ENCODE data around the gene ETV3L.
"Not testable (repeated sequence)": the region's sequence is repeated elsewhere in the genome, so short reads cannot be mapped to it uniquely, and the experiment has no call there.

The ETV3L gene

DNA sequence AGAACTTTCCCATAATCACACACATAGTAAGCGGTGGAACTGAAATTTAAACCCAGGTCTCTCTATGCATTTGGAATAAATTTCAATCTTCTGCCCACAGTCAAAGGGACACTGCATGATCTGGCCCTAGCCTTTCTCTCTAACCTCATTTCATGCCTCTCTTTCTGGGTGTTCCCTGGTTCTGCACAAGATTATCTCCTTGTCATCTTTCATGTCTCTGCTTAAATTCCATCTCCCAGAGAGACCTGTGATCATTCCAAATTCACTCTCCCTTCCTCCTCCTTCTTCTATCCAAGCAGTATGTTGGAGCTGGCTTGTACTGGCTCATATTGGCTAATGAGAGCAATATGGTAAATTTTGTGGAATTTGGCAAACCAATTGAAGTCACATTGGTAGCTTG lies 22.2 kb downstream of the ETV3L start:
- TF ChIP-seq JUND (IDR thresholded peaks at IDR 0.05; ENCODE audit: low read depth) = no peak
- in situ Hi-C loops (cut with HindIII; ENCODE audit: low pct_unique_long_range_greater_than_20kb, low sequenced_read_pairs) = no loop called here

GRCh38 chr1:157073944-157074685 lies 25.5 kb downstream of the ETV3L start:
- DNase-seq (ENCODE audit: low read depth in 1 of 2, low spot score in 1 of 2) = peak; percentile 43 to 81
- in situ Hi-C loops (cut with HindIII; ENCODE audit: low pct_unique_long_range_greater_than_20kb, low sequenced_read_pairs) = no loop called here
- TF ChIP-seq JUND (IDR thresholded peaks at IDR 0.05; ENCODE audit: low read depth) = no peak

More for the DNA sequence above, 22.2 kb downstream of the ETV3L start:
- no peak for DNase-seq (ENCODE audit: low read depth in 1 of 2, low spot score in 1 of 2)

DNA sequence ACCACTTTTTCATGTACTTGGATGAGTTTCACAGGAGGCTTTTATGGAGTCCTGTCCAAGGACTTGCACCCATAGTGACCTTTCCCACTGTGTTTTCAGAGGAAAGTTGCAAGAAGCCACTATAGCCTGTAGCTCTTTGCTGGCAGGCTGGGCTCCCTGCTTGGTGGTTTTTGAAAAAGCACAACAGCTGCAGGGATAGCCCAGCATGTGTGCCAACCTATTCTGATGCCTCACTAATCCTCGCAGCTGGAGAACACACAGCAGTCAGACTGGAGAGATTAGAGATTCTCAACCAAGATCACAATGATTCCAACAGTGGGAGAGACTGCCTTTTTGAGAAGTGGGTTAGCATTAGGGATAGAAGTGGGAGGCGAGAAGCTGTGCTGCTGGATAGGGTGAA lies 30.0 kb downstream of the ETV3L start:
- in situ Hi-C loops (cut with HindIII; ENCODE audit: low pct_unique_long_range_greater_than_20kb, low sequenced_read_pairs) = no loop called here
- no peak for DNase-seq (ENCODE audit: low read depth in 1 of 2, low spot score in 1 of 2)
- TF ChIP-seq JUND (IDR thresholded peaks at IDR 0.05; ENCODE audit: low read depth) = no peak

GRCh38 chr1:157059241-157059640 lies 40.4 kb downstream of the ETV3L start:
- in situ Hi-C loops (cut with HindIII; ENCODE audit: low pct_unique_long_range_greater_than_20kb, low sequenced_read_pairs); DNase-seq (ENCODE audit: low read depth in 1 of 2, low spot score in 1 of 2): not testable (repeated sequence)

DNA sequence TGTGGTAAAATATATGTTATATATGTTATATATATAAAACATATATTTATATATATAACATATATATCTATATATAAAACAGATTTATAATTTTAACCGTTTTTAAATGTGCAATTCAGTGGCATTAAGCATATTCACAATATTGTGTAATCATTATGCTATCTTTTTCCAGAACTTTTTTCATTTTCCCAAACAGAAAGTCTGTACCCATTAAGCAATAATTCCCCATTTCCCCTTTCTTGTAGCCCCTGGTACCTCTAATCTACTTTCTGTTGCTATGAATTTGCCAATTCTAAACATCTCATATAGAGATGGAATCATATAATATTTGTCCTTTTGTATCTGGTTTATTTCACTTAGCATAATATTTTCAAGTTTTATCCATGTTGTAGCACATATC lies 43.3 kb downstream of the ETV3L start:
- no peak for TF ChIP-seq JUND (IDR thresholded peaks at IDR 0.05; ENCODE audit: low read depth)
- DNase-seq (ENCODE audit: low read depth in 1 of 2, low spot score in 1 of 2) = no peak
- in situ Hi-C loops (cut with HindIII; ENCODE audit: low pct_unique_long_range_greater_than_20kb, low sequenced_read_pairs) = no loop called here

GRCh38 chr1:157055729-157056128 lies 43.9 kb downstream of the ETV3L start:
- DNase-seq (ENCODE audit: low read depth in 1 of 2, low spot score in 1 of 2); in situ Hi-C loops (cut with HindIII; ENCODE audit: low pct_unique_long_range_greater_than_20kb, low sequenced_read_pairs): not testable (repeated sequence)

DNA sequence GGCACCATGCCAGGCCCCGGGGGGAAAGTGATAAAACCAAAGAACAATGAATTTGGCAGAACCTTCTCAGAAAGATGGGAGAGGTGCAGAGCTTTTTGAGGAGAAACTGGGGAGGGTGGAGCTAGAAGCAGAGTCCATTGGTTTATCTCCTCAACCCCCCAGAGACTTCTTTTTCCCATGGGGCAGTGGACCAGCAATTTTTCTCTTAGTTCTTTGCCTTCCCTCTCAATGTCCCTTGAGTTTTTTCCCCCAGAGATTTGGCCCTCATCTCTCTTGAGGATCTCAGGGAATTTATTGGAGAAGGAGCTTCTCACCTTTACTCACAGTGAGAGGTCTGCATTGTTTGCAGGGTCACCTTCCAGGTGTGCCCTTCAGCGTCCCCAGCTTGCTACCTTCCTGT lies 48.8 kb downstream of the ETV3L start:
- in situ Hi-C loops (cut with HindIII; ENCODE audit: low pct_unique_long_range_greater_than_20kb, low sequenced_read_pairs) = no loop called here
- no peak for TF ChIP-seq JUND (IDR thresholded peaks at IDR 0.05; ENCODE audit: low read depth)
- DNase-seq (ENCODE audit: low read depth in 1 of 2, low spot score in 1 of 2) = no peak

GRCh38 chr1:157047062-157047410 lies 52.6 kb downstream of the ETV3L start:
- TF ChIP-seq JUND (IDR thresholded peaks at IDR 0.05; ENCODE audit: low read depth) = no peak
- peak in 1 of 2 experiments; percentile 48 for DNase-seq (ENCODE audit: low read depth in 1 of 2, low spot score in 1 of 2)
- in situ Hi-C loops (cut with HindIII; ENCODE audit: low pct_unique_long_range_greater_than_20kb, low sequenced_read_pairs) = no loop called here

- no peak for TF ChIP-seq JUND (IDR thresholded peaks at IDR 0.05; ENCODE audit: low read depth)
- peak; percentile 91 to 96 for DNase-seq (ENCODE audit: low read depth in 1 of 2, low spot score in 1 of 2)
- in situ Hi-C loops (cut with HindIII; ENCODE audit: low pct_unique_long_range_greater_than_20kb, low sequenced_read_pairs) = no loop called here
Observed at GRCh38 chr1:157045250-157046218, 54.1 kb downstream of the ETV3L start, which contains the start of gene ARHGEF11. TSS of gene ARHGEF11 (minus strand) at chr1:157045742. CDS start at chr1:157044330, 1,412 bp downstream.

DNA sequence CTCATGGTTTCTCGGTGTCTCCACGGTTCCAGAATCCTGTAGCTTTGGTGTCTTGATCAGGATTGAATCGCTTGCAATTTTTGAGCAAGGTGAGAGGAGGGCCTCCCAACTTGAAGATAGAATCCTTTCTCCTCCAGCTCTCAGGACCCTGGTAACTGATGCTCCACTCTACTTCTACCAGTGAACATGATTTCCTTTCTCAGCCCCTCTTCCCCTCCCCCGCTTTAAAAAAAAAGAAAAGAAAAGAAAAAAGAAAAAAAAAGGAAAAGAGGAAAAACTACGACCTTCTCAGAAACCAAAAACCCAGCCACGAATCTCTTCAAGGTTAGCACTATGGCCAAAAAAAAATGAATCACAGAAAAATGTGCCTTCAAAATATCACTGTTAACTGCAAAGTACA lies 55.3 kb downstream of the ETV3L start:
- no peak for TF ChIP-seq JUND (IDR thresholded peaks at IDR 0.05; ENCODE audit: low read depth)
- in situ Hi-C loops (cut with HindIII; ENCODE audit: low pct_unique_long_range_greater_than_20kb, low sequenced_read_pairs) = no loop called here
- DNase-seq (ENCODE audit: low read depth in 1 of 2, low spot score in 1 of 2) = no peak

GRCh38 chr1:157043685-157044084 lies 55.9 kb downstream of the ETV3L start:
- in situ Hi-C loops (cut with HindIII; ENCODE audit: low pct_unique_long_range_greater_than_20kb, low sequenced_read_pairs) = no loop called here
- TF ChIP-seq JUND (IDR thresholded peaks at IDR 0.05; ENCODE audit: low read depth) = no peak
- DNase-seq (ENCODE audit: low read depth in 1 of 2, low spot score in 1 of 2) = no peak

DNA sequence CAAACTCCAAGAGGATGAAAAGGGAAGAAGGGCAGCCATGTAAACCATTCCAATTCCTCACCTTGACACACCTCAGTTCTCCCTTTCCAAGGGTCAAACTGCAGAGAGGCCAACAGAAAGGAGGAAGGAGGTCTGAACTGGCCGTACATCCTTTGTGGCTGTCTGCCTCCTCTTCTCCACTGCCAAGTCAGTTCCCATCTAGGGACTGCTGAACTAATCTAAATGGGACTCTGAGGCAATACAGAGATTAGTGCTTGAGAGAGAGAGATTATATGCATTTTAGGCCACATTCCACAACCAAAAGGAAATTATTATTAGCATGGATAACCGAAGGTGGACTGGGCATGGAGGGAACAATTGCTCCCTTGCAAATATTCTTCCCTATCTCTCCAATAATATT lies 56.8 kb downstream of the ETV3L start:
- in situ Hi-C loops (cut with HindIII; ENCODE audit: low pct_unique_long_range_greater_than_20kb, low sequenced_read_pairs) = no loop called here
- no peak for TF ChIP-seq JUND (IDR thresholded peaks at IDR 0.05; ENCODE audit: low read depth)
- no peak for DNase-seq (ENCODE audit: low read depth in 1 of 2, low spot score in 1 of 2)
